Endothelial cell of umbilical vein (primary cell): ENCODE data around the gene CREB3L2.

Experiments
- EZH2 ChIP-seq: IDR thresholded peaks from 2 replicates; pipeline ENCODE4 v1.6.1; 2012; ENCODE audit warnings: borderline replicate concordance, low read depth, mild to moderate bottlenecking, moderate library complexity, low read length, inconsistent platforms; ENCODE audit not compliant: severe bottlenecking
- GATA2 ChIP-seq: IDR thresholded peaks from 2 replicates; pipeline ENCODE4 v1.7.0; 2011; ENCODE audit warnings: low read depth, mild to moderate bottlenecking, moderate library complexity, mixed read lengths, low read length; ENCODE audit not compliant: insufficient read length, insufficient read depth
- MYC ChIP-seq: IDR thresholded peaks from one replicate; pipeline ENCODE4 v1.6.1; 2011; ENCODE audit warnings: mild to moderate bottlenecking, low read depth, low read length
- POLR2A ChIP-seq: IDR thresholded peaks from 2 replicates; pipeline ENCODE4 v1.6.1; 2012; ENCODE audit warnings: low read depth, mild to moderate bottlenecking, control low read depth, low read length
- POLR2AphosphoS5 ChIP-seq: IDR thresholded peaks from 2 replicates; pipeline ENCODE4 v1.6.1; 2012; ENCODE audit warnings: low read depth, mild to moderate bottlenecking, control low read depth, low read length, moderate library complexity; ENCODE audit not compliant: insufficient read depth
- TF ChIP-seq, protein P1 (sequence below), 2 donors: IDR thresholded peaks; 1 replicate in 1 of 2; 2 replicates in 1 of 2; pipeline ENCODE4 v1.5.1; 2011; ENCODE audit warnings: low read length in 2 of 2, mild to moderate bottlenecking in 2 of 2, moderate library complexity in 2 of 2, control low read depth in 1 of 2, inconsistent platforms in 1 of 2, low read depth in 1 of 2; ENCODE audit not compliant: insufficient read depth in 1 of 2; ENCODE audit errors: extremely low read depth in 1 of 2

DNA sequence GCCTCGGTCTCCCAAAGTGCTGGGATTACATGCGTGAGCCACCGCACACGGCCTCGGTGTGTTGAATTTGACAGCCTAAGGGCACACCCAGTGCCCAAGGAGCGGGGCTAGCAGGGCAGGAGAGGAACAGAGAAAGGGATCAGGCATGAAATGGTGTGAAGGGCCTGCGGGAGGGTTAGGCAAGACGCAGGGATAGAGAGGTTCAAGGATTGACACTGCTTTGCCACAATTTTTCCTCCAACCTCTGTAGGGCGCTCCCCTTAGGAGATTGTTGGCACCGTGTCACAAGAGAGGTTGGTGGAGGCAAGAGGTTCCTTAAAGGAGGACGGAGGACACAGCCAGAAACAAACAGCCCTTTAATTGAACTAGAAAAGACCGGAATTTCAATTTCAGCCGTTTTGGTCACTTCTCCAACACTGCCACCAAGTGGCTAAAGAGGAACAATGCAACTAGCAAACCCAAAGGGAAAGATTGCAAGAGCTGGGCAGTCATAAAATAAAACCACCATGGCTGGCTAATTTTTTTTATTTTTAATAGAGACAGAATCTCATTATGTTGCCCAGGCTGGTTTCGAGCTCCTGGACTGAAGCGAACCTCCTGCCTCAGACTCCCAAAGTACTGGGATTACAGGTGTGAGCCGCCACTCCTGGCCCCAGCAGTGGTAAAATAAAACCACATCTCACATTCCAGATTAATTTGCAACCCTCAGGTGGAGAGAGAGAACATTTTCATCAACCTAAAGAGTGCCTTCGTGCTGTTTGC is 6.9 kb upstream of the CREB3L2 start:
- TF ChIP-seq, protein P1, sequence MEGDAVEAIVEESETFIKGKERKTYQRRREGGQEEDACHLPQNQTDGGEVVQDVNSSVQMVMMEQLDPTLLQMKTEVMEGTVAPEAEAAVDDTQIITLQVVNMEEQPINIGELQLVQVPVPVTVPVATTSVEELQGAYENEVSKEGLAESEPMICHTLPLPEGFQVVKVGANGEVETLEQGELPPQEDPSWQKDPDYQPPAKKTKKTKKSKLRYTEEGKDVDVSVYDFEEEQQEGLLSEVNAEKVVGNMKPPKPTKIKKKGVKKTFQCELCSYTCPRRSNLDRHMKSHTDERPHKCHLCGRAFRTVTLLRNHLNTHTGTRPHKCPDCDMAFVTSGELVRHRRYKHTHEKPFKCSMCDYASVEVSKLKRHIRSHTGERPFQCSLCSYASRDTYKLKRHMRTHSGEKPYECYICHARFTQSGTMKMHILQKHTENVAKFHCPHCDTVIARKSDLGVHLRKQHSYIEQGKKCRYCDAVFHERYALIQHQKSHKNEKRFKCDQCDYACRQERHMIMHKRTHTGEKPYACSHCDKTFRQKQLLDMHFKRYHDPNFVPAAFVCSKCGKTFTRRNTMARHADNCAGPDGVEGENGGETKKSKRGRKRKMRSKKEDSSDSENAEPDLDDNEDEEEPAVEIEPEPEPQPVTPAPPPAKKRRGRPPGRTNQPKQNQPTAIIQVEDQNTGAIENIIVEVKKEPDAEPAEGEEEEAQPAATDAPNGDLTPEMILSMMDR (IDR thresholded peaks at IDR 0.05; ENCODE audit: extremely low read depth in 1 of 2, insufficient read depth in 1 of 2, low read depth in 1 of 2, low read length in 2 of 2): peak; percentile 65 to 72
- TF ChIP-seq POLR2AphosphoS5 (no peak), POLR2A (no peak), MYC (no peak), EZH2 (no peak), GATA2 (no peak)
